Endometrial microvascular endothelial cells (primary cell): ENCODE data around the gene UFL1. TPM values are rescaled to one million over a fixed set of nuclear protein-coding genes. Genes with fewer than 3 reads are reported as not detected.
"Not testable (repeated sequence)": the region's sequence is repeated elsewhere in the genome, so short reads cannot be mapped to it uniquely, and the experiment has no call there.

Experiments used
- in situ Hi-C: cut with HindIII; loops from 2 replicates; pipeline ENCODE4 v1.10.0; 2017; ENCODE audit warnings: low sequenced_read_pairs, low pct_unique_long_range_greater_than_20kb; ENCODE audit errors: inconsistent ontology term
- total RNA-seq: library from RNA; depleted of rRNA; stranded (reverse); fragments of >200 nt; gene quantifications from one replicate; pipeline ENCODE4 v1.2.3, GENCODE V29; 2015; ENCODE audit errors: inconsistent ontology term

The UFL1 gene
- total RNA-seq, result 23.1 TPM

DNA sequence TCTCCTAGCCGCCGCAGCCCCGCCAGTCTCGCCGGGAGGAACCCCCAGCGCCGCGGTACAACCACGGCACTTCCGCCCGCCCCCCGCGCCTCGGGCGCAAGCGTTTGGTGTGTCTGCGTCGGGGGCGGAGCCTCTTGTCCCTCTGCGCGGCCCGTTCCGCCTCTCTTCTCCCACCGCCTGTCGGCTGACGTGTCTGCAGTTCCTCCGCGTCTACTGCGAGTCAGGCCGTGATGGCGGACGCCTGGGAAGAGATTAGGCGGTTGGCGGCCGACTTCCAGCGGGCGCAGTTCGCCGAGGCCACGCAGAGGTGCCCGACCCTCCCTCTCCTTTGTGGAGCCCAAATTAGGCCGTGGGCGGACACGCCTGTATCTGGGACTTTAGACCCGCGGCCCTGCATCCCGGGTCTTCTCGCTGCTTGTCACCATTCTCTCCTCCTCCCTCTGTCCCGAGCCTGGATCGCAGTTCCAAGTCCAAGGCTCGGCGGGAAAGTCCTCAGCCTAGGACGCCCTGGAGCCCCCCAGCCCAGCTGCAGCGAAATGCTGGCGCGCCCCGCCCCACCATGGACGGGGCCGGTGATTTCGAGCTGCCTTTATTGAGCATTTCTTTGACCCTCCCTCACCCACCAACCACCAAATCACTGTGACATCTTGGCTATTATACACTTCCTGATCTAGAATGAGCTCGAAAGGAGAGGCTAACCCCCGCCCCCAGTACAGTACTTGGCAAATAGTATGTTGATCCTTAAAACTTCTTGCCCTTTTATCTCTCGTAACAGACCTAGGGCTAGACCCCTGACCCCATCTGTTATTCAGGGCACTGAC is at the start of gene UFL1:
Gene UFL1, plus strand, starts transcription at position 163 of the 821 bp plus-strand sequence. Its CDS starts 68 bp downstream, at position 231.
- in situ Hi-C loops, result no loop called here

DNA sequence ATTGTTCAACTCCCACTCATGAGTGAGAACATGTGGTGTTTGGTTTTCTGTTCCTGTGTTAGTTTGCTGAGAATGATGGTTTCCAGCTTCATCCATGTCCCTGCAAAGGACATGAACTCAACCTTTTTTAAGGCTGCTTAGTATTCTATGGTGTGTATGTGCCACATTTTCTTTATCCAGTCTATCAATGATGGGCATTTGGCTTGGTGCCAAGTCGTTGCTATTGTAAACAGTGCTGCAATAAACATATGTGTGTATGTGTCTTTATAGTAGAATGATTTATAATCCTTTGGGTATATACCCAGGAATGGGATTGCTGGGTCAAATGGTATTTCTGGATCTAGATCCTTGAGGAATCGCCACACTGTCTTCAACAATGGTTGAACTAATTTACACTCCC is 49.3 kb upstream of the UFL1 start:
- in situ Hi-C loops, result not testable (repeated sequence)

DNA sequence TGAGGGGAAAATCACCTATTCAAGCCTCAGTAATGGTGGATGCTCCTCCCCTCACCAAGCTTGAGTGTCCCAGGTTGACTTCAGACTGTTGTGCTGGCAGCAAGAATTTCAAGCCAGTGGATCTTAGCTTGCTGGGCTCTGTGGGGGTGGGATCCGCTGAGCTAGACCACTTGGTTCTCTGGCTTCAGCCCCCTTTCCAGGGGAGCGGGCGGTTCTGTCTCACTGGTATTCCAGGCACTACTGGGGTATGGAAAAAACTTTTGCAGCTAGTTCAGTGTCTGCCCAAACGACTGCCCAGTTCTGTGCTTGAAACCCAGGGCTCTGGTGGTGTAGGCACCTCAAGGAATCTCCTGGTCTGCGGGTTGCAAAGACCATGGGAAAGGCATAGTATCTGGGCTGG is 42.9 kb upstream of the UFL1 start:
- in situ Hi-C loops, result no loop called here

DNA sequence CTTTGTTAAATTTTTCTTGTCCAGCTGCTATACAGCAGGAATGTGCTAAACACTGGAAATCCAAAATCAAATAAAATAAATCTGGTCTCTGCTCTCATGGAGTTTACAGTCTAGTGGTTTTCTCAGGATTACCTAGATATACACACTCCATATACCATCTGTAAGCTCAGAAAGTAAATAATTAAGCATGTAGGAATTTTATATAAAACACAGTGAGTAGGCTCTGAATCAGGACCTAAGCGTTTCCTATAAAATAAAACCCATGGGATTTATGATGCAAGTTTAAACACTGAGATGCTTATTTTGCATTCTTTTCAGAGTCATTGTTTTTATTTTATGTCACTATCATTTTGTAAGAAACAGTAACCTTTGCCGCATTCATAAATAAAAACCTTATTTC is 29.7 kb upstream of the UFL1 start:
- in situ Hi-C loops, result no loop called here

DNA sequence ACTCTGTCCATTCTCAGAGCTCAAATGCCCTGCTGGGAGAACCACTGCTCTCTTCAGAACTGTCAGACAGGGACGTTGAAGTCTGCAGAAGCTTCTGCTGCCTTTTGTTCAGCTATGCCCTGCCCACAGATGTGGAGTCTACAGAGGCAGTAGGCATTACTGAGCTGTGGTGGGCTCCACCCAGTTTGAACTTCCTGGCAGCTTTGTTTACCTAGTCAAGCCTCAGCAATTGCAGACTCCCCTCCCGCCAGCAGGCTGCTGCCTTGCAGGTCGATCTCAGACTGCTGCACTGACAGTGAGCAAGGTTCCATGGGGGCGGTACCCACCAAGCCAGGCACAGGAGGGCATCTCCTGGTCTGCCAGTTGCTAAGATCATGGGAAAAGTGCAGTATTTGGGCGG is 21.8 kb upstream of the UFL1 start:
- in situ Hi-C loops, result no loop called here

DNA sequence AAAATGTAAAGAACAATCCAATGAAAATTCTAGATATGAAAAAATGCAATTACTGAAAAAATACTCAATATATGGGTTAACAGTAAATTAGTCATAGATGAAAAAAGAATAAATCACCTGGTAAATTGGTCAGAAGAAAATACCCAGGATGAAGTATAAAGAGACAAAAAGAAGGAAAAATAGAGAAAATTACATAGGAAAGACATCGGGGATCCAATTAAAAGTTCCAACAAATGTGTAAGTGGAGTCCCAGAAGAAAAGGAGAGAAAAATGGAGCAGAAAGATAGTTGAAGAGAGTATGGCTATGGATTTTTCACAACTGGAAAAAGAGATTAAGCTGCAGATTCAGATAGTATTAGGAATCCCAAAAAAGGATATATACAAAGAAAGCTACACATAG is 18.7 kb upstream of the UFL1 start:
- in situ Hi-C loops, result no loop called here

DNA sequence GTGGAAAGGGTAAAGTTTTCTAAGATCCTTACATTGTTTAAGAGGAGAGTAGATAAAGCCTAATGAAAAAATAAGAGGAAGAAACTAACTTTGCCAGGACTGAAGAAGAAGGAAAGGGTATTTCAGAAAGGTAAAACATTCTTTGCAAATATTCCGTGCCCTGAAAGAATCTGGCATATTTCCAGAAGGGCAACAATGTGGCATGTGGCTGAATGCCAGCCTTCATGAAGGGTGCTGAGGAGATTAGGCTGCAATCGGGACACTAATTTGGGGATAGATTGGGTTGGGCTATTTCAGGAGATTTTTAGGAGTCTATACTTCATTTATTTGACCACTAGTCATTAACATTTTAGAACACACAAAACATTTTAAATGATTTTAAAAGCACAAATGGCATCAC is 16.2 kb upstream of the UFL1 start:
- in situ Hi-C loops, result no loop called here

DNA sequence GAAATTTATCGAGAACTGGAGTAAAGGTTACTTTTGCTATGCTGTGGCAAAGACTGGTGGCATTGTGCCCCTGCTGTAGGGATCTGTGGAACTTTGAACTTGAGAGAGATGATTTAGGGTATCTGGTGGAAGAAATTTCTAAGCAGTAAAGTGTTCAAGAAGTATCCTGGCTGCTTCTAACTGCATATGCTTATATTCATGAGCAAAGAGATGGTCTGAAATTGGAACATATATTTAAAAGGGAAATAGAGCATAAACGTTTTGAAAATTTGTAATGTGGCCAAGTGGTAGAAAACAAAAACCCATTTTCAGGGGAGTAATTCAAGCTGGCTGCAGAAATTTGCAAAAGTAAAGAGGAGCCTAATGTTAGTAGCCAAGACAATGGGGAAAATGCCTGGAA is 12.3 kb upstream of the UFL1 start:
- in situ Hi-C loops, result no loop called here

DNA sequence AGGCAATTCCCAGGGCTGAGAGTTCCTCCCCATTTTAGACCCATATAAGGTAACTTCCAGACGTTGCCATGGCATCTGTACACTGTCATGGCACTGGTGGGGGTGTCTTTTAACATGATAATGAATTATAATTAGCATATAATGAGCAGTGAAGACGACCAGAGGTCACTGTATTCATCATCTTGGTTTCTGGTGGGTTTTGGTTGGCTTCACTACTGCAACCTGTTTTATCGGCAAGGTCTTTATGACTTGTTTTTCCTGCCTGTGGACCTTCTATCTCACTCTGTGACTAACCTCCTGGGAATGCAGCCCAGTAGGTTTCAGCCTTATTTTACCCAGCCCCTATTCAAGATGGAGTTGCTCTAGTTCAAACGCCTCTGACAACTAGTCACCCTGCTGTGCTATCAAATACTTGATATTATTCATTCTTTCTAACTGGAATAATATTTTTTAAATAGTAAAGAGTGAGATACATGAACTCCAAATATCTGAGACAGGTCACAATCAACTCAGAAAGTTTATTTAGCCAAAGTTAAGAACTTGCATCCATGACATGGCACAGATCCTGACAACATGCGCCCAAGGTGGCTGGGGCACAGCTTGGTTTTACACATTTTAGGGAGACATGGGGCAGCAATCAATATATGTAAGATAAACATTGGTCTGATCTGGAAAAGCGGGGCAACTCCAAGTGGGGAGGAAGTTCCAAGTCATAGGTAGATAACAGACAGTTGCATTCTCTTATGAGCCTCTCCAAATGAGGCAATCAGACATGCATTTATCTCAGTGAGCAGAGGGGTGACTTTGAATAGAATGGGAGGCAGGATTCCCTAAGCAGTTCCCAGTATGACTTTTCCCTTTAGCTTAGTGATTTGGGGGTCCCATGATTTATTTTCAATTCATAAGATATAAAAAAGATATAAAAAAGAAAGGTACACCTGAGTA is 1.2 kb upstream of the UFL1 start:
- in situ Hi-C loops, result no loop called here

DNA sequence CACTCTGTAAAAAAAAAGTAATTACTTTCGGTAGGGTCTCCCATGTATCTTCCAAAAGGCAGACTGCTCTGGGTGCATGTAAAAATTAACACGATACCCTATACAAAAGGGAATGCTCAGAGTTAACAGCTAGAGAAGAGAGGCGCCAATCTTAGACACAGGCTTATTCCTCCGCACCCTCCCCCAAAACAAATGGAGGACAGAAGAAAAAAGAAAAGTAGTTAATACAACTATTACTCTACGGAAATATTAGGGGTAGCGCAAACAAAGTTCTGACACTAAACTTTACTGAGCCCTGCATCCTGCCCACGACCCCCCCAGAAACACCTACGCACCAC is 331 bp upstream of the UFL1 start:
- in situ Hi-C loops, result no loop called here

DNA sequence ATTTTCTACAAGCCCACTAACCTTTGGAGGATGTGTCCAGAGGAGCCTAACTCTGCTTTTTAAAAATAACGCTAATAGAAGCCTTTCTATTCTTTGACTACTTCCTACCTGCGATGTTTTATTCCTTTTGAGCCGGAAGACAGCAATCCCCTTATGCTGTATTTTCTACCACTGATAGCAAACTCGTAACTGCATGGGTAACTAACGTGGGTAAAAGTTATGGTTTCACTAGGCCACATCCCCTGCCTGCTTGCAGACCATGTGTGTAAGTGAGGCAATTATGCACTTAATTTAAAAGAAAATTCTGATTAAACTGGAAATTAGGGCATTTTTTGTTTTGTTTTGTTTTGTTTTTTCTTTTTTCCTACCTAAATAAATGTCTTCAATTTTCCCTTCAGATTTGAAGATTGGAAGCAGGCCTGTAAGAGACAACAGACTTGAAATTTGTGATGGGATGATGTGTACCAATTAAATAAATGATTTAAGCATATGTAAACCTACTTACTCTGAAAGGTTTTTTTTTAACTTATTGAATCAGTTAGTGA is 931 bp downstream of the UFL1 start:
- in situ Hi-C loops, result no loop called here

DNA sequence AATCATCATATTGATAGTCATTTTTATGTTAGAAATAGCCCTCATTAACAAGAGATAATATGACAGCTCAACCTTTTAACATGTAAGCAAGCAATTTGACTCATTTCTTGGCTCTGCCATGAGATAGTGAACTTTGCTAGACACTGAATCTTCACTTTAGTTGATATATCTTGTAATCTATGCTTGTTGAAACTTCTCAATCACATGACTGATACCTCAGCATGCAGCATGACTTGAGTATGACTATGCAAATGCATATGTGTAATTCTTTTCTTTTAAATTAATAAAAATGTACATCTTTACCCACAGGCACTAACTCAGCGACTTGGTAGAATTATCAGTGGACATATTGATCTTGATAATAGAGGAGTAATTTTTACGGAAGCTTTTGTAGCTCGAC is 6.6 kb downstream of the UFL1 start:
- in situ Hi-C loops, result no loop called here

DNA sequence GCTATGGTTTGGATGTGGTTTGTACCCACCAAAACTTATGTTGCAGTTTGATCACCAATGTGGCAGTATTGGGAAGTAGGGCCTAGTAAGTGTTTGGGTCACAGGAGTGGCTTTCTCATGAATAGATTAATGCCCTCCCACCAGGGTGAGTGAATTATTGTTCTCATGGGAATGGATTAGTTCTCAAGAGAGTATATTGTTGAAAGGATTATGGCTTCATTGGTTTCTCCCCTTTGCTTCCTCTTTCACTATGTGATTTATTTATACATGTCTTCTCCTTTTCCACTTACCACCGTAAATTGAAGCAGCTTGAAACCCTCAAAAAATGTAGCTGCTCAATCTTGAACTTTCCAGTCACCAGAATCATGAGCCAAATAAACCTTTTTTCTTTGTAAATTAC is 10.8 kb downstream of the UFL1 start:
- in situ Hi-C loops, result no loop called here

DNA sequence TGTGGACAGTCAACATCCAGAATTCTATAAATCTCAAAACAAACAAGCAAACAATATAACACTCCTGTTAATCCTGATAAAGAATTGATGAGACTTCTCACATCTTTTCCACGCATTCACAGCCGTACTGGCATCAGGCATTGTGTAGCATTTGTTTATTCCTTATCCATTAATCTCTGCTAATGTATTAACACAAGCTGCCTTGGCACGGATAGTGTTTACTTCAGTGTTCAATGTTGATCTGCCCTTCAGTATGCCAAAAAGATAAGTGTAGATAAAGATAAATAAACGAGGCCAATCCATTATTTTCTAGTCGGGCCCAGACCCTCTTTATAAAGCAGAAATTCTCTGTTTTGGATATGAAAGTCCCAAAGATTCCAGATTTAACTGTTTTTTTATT is 16.1 kb downstream of the UFL1 start:
- in situ Hi-C loops, result no loop called here

DNA sequence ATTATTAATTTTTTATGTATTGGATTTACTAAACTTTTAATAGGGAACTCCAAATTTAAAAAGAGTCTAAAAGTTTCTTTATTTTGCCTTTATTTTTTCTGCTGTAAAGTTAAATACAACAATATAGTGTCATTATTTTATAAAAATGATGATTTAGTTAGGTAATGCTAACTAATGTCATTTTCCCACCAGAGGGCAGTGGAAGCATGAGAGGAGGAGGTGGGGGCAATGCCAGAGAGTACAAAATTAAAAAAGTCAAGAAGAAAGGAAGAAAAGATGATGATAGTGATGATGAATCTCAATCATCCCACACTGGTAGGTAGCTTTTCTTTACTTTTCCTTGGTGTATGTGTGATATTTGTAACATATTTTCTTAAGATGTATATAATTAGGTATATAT is 21.1 kb downstream of the UFL1 start:
- in situ Hi-C loops, result no loop called here

DNA sequence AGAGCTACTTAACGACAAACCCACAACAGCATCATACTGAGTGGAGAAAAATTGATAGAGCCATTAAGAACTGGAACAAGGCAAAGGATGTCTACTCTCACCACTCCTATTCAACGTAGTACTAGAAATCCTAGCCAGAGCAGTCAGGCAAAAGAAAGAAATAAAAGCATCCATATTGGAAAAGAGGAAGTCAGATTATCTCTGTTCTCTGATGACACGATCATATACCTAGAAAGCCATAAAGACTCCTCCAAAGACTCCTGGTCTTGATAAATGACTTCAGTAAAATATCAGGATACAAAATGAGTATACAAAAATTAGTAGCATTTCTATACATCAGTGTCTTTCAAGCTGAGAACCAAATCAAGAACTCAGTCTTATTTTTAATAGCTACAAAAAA is 24.3 kb downstream of the UFL1 start:
- in situ Hi-C loops, result no loop called here

DNA sequence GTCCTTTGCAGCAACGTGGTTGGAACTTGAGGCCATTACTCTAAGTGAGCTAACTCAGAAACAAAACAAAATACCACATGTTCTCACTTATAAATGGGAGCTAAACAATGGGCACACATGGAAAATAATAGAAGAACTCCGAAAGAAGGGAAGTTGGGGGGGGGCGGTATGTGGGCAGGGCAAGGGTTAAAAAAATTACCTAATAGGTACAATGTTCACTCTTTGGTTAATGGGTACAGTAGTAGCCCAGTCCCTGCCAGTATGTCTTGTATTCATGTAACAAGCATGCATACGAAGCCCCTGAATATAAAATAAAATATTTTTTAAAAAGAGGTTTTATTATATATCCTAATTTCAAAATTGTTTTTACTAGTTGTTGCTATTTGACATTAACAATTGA is 26.0 kb downstream of the UFL1 start:
- in situ Hi-C loops, result no loop called here

DNA sequence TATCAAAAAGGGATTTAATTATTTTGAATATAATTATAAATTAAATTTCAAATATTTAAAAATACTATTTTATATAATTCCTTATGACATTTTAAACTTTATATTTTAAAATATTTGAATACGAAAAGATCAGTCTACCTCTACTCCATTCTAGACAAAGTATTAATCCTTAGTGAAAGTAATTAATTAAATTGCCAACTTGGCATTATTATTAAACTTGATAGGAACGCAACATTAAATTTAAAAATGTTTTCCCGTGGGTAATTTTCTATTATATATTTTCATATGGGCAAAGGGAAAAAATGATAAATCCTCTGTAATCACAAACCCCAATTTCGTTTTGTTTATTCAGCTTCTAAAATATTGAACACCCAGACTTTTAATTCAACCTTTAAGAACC is 33.0 kb downstream of the UFL1 start:
- in situ Hi-C loops, result no loop called here

DNA sequence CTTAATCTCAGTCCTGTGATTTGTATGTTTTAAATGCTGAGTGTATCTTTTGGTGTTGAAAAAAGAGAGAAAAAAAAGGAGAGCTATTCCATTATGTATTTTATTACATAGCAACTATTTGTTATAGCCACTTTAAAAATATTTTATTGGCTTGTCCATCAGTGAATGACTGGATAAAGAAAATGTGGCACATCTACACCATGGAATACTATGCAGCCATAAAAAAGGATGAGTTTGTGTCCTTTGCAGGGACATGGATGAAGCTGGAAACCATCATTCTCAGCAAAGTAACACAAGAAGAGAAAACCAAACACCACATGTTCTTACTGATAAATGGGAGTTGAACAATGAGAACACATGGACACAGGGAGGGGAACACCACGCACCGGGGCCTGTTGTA is 38.1 kb downstream of the UFL1 start:
- in situ Hi-C loops, result not testable (repeated sequence)

DNA sequence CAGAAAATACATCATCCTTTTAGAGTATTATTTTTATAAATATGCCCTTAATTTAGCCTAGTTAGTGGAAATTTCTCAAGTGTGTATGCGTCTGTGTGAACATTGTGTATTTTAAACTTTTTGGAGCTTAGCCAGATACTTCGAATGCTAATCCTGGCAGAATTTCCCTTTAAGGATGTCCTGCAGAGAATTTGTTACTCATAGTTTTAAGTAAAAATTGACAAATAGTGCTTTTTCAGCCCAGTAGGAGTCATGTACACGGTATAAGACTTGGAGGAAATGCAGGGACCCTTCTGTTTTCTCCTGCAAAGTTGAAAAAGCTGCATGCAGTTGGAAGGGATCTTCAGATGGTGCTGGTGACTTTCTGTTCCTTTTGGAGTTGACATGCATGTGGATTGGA is 41.3 kb downstream of the UFL1 start, which contains the start of gene FHL5:
Gene FHL5, plus strand, starts transcription at position 243 of the 400 bp plus-strand sequence. CDS start 40,486 bp downstream, outside the sequence.
- in situ Hi-C loops, result no loop called here
